SK-N-SH treated with all-trans-retinoic acid at 6 μM for 48 hours (cell line): Measurements from ENCODE around the gene DSC3.

Experiments used
- ARNTL ChIP-seq: fragments of 450-650 bp; formaldehyde crosslinking; IDR thresholded peaks from 2 replicates; pipeline ENCODE4 v1.5.0; 2020; ENCODE audit warnings: low read depth, mild to moderate bottlenecking, moderate library complexity, borderline replicate concordance
- CREB5 ChIP-seq: fragments of 250-450 bp; sonication (Bioruptor Pico); IDR thresholded peaks from 2 replicates; pipeline ENCODE4 v1.5.1; 2020; ENCODE audit warnings: low read depth, mild to moderate bottlenecking, moderate library complexity
- CSDC2 ChIP-seq: fragments of 250-450 bp; sonication (Bioruptor Pico); IDR thresholded peaks from 2 replicates; pipeline ENCODE4 v1.5.0; 2020; ENCODE audit warnings: mild to moderate bottlenecking, moderate library complexity
- CSRNP3 ChIP-seq: fragments of 250-450 bp; sonication (Bioruptor Pico); IDR thresholded peaks from 2 replicates; pipeline ENCODE4 v1.5.1; 2021; ENCODE audit warnings: mild to moderate bottlenecking, moderate library complexity
- GLIS3 ChIP-seq: fragments of 250-450 bp; sonication (Bioruptor Pico); IDR thresholded peaks from 2 replicates; pipeline ENCODE4 v1.5.0; 2020; ENCODE audit warnings: mild to moderate bottlenecking, moderate library complexity
- OSR1 ChIP-seq: fragments of 250-450 bp; sonication (Bioruptor Pico); IDR thresholded peaks from 2 replicates; pipeline ENCODE4 v1.8.0; 2022; ENCODE audit warnings: moderate library complexity, mild to moderate bottlenecking, inconsistent platforms
- PPARA ChIP-seq: fragments of 250-450 bp; sonication (Bioruptor Pico); IDR thresholded peaks from 2 replicates; pipeline ENCODE4 v1.5.0; 2020; ENCODE audit warnings: mild to moderate bottlenecking, borderline replicate concordance
- RARB ChIP-seq: fragments of 250-450 bp; sonication (Bioruptor Pico); IDR thresholded peaks from 2 replicates; pipeline ENCODE4 v1.8.0; 2021; ENCODE audit warnings: mild to moderate bottlenecking, moderate library complexity
- ZC3H10 ChIP-seq: fragments of 250-450 bp; sonication (Bioruptor Pico); IDR thresholded peaks from 2 replicates; pipeline ENCODE4 v1.5.1; 2021; ENCODE audit warnings: mild to moderate bottlenecking, moderate library complexity
- ZFP3 ChIP-seq: fragments of 250-450 bp; sonication (Bioruptor Pico); IDR thresholded peaks from 2 replicates; pipeline ENCODE4 v1.5.0; 2020; ENCODE audit warnings: mild to moderate bottlenecking, moderate library complexity
- ZFP30 ChIP-seq: fragments of 450-650 bp; formaldehyde crosslinking; IDR thresholded peaks from 2 replicates; pipeline ENCODE4 v1.5.0; 2022; ENCODE audit warnings: mild to moderate bottlenecking, moderate library complexity
- ZNF565 ChIP-seq: fragments of 450-650 bp; formaldehyde crosslinking; conservative IDR thresholded peaks from 2 replicates; pipeline ENCODE4 v1.5.0; 2020; ENCODE audit warnings: low read depth, mild to moderate bottlenecking, moderate library complexity
- ZNF70 ChIP-seq: fragments of 450-650 bp; formaldehyde crosslinking; IDR thresholded peaks from 2 replicates; pipeline ENCODE4 v1.5.0; 2020; ENCODE audit warnings: mild to moderate bottlenecking, moderate library complexity
- TF ChIP-seq, protein P1 (sequence below): fragments of 250-450 bp; sonication (Bioruptor Pico); IDR thresholded peaks from 2 replicates; pipeline ENCODE4 v1.5.0; 2020; ENCODE audit warnings: mild to moderate bottlenecking, moderate library complexity

DNA sequence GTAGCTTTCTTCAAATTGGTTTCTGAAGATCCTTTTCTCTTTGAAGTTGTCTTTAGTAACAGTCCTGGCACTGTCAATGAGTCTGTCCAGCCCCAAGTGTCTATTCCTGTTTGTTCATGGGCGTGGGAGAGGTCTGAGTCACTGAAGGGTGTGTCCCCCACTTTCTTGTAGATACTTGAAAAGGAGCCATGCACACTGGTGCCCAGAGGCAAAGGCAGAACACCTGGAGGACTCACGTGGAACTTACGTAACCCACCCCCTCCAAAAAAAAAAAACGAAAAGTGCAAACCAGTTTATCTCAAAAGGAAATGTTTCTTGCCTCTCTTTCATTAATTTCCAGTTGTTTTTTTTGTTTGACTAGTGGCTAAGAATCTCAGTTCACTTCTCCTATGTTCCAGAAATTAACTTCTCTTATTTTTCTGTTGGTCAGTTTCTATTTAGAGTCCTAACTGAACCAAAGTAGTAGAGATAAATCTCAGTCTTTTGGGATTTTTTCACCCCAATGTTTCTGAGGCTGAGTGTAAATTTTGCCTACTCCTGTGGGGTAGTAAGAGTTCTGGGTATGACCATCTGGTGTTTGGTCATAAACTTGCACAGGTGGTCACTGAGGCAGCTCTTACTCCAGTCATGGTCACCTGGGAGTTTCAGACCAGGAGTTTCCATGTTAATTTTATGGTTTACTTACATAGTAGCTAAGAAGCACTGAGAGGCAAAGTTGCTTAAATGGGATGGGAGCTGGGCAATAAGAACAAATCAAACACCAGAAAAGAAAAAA lies 54.9 kb downstream of the DSC3 start:
- no peak for TF ChIP-seq RARB
- no peak for TF ChIP-seq ZNF565 (CRISPR knock-in tag)
- TF ChIP-seq OSR1 (CRISPR knock-in tag): no peak
- TF ChIP-seq, protein P1, sequence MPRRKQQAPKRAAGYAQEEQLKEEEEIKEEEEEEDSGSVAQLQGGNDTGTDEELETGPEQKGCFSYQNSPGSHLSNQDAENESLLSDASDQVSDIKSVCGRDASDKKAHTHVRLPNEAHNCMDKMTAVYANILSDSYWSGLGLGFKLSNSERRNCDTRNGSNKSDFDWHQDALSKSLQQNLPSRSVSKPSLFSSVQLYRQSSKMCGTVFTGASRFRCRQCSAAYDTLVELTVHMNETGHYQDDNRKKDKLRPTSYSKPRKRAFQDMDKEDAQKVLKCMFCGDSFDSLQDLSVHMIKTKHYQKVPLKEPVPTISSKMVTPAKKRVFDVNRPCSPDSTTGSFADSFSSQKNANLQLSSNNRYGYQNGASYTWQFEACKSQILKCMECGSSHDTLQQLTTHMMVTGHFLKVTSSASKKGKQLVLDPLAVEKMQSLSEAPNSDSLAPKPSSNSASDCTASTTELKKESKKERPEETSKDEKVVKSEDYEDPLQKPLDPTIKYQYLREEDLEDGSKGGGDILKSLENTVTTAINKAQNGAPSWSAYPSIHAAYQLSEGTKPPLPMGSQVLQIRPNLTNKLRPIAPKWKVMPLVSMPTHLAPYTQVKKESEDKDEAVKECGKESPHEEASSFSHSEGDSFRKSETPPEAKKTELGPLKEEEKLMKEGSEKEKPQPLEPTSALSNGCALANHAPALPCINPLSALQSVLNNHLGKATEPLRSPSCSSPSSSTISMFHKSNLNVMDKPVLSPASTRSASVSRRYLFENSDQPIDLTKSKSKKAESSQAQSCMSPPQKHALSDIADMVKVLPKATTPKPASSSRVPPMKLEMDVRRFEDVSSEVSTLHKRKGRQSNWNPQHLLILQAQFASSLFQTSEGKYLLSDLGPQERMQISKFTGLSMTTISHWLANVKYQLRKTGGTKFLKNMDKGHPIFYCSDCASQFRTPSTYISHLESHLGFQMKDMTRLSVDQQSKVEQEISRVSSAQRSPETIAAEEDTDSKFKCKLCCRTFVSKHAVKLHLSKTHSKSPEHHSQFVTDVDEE: no peak
- TF ChIP-seq ZNF70: no peak
- TF ChIP-seq ZFP3 (CRISPR knock-in tag): no peak
- no peak for TF ChIP-seq CREB5 (CRISPR knock-in tag)
- TF ChIP-seq PPARA (CRISPR knock-in tag): no peak
- TF ChIP-seq CSRNP3 (CRISPR knock-in tag): no peak
- no peak for TF ChIP-seq ZC3H10 (CRISPR knock-in tag)
- TF ChIP-seq GLIS3: no peak
- no peak for TF ChIP-seq ZFP30 (CRISPR knock-in tag)
- no peak for TF ChIP-seq ARNTL
- TF ChIP-seq CSDC2 (CRISPR knock-in tag): no peak
